KG1 (cell line): ENCODE data around the gene TSR2.
"Not testable (repeated sequence)": the region's sequence is repeated elsewhere in the genome, so short reads cannot be mapped to it uniquely, and the experiment has no call there.

Source experiments
- DNase-seq: peaks from one replicate; lab custom pipeline; 2025; lab: John Stamatoyannopoulos, UW

TSR2 gene

DNA sequence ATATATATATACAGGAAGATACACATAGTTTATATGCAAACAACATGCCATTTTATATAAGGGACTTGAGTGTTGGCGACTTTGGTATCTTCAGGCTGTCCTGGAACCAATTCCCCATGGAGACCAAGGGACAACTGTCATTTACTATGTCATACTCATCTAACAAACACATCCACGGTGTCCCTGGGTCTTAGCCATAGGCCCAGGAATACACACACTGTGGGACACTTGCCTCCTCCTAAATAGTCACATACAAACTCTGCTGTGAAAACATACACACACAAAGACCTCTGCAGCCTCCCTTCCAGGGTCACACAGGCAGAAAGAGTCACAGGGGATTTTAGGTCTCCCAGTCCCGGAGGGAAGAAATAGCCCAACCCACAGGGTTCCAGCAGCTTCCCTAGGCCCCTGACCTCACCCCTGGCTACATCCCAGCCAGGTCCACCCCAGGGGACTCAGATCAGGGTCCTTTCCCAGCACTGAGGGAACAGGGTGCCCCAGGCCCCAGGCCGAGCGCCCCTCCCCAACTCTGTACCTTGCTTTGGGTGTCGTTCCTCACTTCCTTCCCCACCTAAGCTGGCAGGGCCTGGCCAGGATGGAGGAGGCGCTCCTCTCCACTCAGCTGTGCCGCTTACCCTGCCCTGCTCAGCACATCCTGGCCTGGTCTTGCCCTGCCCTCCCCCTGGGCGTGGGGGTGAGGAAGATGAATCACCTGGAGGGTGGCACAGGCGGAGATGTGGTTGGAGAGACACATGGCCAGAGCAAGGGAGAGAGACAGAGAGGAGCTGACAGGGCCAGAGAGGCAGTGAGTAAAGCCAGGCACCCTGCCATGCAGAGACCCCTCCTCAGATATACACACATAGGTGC, 34.0 kb downstream of the TSR2 start:
- no peak for DNase-seq

DNA sequence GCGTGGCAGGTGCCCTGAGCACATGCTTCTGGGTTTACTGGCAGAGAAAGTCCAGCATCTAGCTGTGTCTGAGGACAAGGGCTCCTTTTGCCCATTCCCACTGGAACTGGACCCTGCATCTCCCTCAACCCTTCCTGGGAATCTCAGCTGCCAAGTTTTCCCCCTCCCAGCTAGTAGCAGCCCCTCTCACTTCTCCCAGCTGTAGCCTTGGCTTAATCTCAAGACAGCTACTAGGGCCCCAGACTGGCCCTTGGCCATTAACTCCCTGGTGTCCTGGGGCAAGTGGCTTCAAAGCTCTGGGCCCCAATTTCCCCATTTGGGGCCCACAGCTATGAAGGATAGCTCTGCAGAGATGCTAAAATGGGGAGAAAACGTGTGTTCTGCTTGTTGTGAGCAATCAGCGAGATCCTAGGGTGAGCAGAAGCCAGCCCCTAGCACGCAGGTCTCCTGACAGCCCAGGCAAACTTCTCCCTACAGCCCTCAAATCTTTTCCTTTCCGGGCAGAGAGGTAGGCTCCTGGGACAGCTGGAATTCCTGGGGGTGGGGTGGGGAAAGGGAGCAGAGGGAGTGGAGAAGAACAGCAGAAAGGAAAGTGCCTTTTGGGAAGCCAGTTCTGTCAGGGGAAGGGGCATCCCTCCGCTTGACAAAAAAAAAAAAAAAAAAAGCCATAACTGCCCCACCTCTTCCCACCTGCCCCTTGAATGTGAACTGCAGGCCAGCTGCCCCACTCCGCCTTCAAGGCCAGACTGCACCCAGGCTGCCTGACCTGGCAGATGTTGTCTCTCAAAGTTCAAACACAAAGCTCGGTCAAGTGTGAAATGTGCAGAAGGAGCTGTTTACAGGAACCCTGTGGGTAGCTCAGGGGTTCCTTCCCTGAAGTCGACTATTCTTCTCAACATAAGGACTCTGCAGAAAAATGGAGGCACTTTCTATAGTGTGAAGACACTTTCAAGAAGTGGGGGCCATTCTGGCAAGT, 39.2 kb downstream of the TSR2 start:
- DNase-seq = no peak

GRCh38 chrX:54482839-54483593, 42.8 kb downstream of the TSR2 start:
- DNase-seq = no peak

- no peak for DNase-seq
Observed at GRCh38 chrX:54483946-54484345, 43.7 kb downstream of the TSR2 start.

- no peak for DNase-seq
Observed at GRCh38 chrX:54484666-54485065, 44.5 kb downstream of the TSR2 start.

- DNase-seq = not testable (repeated sequence)
Observed at GRCh38 chrX:54489819-54490218, 49.6 kb downstream of the TSR2 start.

GRCh38 chrX:54492340-54492739, 52.1 kb downstream of the TSR2 start:
- no peak for DNase-seq

GRCh38 chrX:54494166-54494988, 54.2 kb downstream of the TSR2 start:
- no peak for DNase-seq
